HG03439 (cell line): ENCODE data around the gene ZNF839.
A peak's percentile ranks its signal among the peaks of the same experiment; 100 is the strongest.
"Not testable (repeated sequence)": the region's sequence is repeated elsewhere in the genome, so short reads cannot be mapped to it uniquely, and the experiment has no call there.

Experiments used
- ATAC-seq: cut with Tn5 transposase; IDR thresholded peaks from one replicate; pipeline ENCODE4 v1.9.1; 2021; ENCODE audit warnings: mild to moderate bottlenecking, moderate library complexity; ENCODE audit not compliant: unreplicated experiment

ZNF839 gene

GRCh38 chr14:102304611-102305506 lies 14.7 kb upstream of the ZNF839 start, which contains the start of gene MOK:
Gene MOK (minus strand): TSS chr14:102305164. CDS start chr14:102304968, 196 bp downstream.
- ATAC-seq, result peak; percentile 93

- peak; percentile 56 for ATAC-seq
Observed at GRCh38 chr14:102314242-102315011, 5.1 kb upstream of the ZNF839 start.

GRCh38 chr14:102315121-102315520 lies 4.4 kb upstream of the ZNF839 start:
- ATAC-seq, result no peak

GRCh38 chr14:102316338-102316742 lies 3.2 kb upstream of the ZNF839 start:
- no peak for ATAC-seq

- ATAC-seq, result peak; percentile 60
Observed at GRCh38 chr14:102316743-102317563, 2.6 kb upstream of the ZNF839 start.

- ATAC-seq, result no peak
Observed at GRCh38 chr14:102317564-102318248, 1.8 kb upstream of the ZNF839 start.

- ATAC-seq, result no peak
Observed at GRCh38 chr14:102318781-102319276, 717 bp upstream of the ZNF839 start.

GRCh38 chr14:102320033-102320660 lies 601 bp downstream of the ZNF839 start:
- ATAC-seq, result peak; percentile 22

- ATAC-seq, result no peak
Observed at GRCh38 chr14:102320671-102321455, 1.3 kb downstream of the ZNF839 start.

GRCh38 chr14:102321456-102322422 lies 2.2 kb downstream of the ZNF839 start:
- no peak for ATAC-seq

GRCh38 chr14:102323102-102323501 lies 3.6 kb downstream of the ZNF839 start:
- no peak for ATAC-seq

GRCh38 chr14:102325791-102326345 lies 6.3 kb downstream of the ZNF839 start:
- no peak for ATAC-seq

- no peak for ATAC-seq
Observed at GRCh38 chr14:102326583-102326982, 7.0 kb downstream of the ZNF839 start.

- not testable (repeated sequence) for ATAC-seq
Observed at GRCh38 chr14:102329381-102329780, 9.8 kb downstream of the ZNF839 start.

- no peak for ATAC-seq
Observed at GRCh38 chr14:102330806-102331205, 11.3 kb downstream of the ZNF839 start.

- ATAC-seq, result no peak
Observed at GRCh38 chr14:102333390-102333789, 13.8 kb downstream of the ZNF839 start.
